HL-60/S4 treated with phorbol 12-myristate 13-acetate at 8.2 ng/mL for 4 days and 3 days (cell line): Measurements from ENCODE around the gene RAB3C.
"Not testable (repeated sequence)": the region's sequence is repeated elsewhere in the genome, so short reads cannot be mapped to it uniquely, and the experiment has no call there.

Experiments
- in situ Hi-C: fragments of 300-500 bp; cut with MboI; formaldehyde crosslinking; loops from 2 replicates; pipeline ENCODE4 v1.15.0; 2022; ENCODE audit warnings: low sequenced_read_pairs

Gene RAB3C

DNA sequence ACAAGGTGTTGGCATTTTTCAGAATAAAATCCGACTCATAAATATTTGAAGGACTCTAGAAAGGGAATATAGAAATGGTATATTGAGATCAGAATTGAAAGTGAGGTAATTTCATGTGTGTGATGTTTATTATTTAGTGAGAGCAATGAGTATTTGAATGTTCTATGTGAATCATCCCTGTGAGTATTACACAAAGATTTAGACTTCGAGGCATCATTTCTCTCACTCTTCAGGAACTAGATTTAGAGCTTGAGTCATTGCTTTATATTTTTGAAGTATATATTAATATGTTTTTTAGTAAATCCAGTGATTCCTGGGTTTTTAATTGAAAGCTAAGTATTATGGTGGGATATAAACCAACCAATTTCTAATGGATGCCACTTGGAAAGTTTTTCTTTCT, 91.2 kb downstream of the RAB3C start:
- in situ Hi-C loops, result no loop called here

DNA sequence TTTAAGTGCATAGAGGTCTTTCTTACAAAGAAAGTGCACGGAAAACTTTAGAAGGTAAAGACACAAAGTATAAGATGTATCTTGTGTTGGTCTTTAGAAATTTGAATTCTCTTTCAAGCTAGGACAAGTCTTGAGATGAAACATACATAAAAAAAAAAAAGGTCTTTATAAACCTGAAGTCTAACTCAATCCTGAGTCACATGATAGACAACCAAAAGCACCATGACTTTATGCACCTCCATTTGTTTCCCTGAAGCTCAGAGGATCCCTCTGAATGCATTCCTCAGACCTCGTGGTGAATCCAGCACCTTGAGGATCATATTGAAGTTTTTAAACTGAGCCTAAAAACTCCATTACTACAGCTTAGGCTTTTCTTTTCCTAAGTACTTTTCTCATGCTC, 91.8 kb downstream of the RAB3C start:
- in situ Hi-C loops, result no loop called here

DNA sequence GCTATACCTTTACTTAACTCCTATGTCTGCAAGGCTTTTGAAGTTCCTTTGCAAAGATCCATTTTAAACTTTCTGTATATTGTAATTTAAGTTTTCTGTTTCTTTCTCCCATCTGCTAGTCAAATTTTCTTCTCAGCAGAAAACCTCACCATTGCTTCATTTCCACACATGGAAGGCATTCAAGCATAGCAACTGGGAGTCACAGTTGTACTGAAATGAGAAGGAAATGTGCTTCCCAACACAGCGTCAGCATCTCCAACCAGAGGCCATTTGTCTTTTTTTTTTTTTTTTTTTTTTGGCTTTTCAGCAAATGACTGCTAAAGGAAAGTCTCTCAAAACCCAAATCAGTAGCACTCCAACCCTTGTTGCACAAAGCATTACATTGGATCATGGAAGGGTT, 92.5 kb downstream of the RAB3C start:
- in situ Hi-C loops, result no loop called here

DNA sequence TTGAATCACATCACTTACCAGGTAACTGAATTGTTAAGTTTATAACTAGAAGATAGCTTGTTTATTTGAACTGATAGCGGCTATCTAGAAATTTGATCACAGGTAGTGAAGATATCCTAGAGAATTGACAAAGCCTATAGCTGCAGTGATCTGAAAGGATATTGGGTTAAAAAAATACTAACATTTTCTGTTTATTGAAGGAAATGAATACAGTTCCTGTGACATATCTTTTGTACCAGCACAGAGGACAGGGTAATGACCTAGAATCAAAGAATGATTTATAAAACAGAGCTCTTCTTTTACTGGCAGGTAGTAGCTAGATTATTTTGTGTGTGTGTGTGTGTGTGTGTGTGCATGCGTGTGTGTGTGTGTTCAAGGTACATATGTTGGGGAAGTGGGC, 94.8 kb downstream of the RAB3C start:
- in situ Hi-C loops, result no loop called here

DNA sequence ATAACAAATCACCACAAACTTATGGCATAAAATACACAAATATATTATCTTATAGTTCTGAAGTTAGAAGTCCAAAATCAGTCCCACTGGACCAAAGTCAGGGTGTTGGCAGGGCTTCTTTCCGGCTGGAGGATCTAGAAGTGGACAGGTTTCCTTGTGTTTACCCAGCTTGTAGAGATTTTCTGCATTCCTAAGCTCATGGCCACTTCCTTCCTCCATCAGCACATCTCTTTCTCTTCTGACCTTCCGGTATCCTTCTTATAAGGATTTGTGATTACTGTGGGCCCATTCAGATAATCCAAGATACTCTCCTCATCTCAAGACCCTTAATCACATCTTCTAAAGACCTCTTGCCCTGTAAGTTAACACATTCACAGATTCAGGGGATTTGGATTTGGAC, 97.6 kb downstream of the RAB3C start:
- in situ Hi-C loops, result no loop called here

DNA sequence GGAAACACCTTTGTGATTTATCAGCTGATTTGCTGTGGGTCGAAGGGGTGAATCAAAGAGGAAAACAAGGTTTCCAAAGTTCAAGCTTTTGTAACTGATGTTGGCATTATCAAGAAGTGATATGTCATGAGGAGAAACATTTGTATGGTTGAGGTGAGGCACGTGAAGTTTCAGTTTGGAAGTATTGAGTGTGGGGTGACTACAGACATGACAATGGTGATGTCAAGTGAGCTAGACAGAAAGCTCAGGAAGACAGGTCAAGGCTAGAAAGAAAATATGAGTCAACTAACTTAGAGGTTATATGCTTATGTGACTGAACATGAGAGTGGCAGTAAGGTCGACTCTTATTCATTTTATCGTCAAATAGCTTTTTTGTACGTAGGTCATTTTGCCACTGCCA, 99.1 kb downstream of the RAB3C start:
- in situ Hi-C loops, result no loop called here

DNA sequence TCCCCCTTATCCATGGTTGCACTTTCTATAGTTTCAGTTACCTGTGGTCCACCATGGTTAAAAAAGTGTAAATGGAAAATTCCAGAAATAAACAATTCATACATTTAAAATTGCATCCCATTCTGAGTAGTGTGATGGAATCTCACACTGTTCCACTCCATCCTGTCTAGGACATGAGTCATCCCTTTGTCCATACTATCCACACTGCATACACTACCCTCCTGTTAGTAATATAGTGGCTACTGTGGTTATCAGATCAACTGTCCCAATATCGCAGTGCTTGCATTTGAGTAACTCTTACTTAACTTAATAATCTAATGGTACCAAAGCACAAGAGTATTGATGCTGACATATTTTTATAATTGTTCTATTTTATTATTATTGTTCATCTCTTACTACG, 100.7 kb downstream of the RAB3C start:
- in situ Hi-C loops, result no loop called here

DNA sequence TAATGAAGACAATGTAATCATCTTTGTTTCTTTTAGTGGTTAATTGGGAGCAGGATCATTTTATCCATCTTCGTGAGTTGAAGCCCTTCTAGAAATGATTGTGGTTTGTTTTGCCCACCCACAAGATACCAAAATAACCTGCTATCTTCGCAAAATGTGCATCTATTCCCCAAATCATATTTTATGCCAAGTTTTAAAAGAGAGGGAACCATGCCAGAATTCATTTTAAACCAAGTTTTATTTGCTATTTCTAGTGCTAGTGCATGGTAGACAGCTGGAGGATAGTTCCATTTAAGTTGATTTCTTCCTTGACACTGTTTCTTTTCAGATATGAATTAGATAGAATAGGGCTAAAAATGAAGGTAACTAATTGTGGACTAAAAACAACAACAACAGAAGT, 104.2 kb downstream of the RAB3C start:
- in situ Hi-C loops, result no loop called here

DNA sequence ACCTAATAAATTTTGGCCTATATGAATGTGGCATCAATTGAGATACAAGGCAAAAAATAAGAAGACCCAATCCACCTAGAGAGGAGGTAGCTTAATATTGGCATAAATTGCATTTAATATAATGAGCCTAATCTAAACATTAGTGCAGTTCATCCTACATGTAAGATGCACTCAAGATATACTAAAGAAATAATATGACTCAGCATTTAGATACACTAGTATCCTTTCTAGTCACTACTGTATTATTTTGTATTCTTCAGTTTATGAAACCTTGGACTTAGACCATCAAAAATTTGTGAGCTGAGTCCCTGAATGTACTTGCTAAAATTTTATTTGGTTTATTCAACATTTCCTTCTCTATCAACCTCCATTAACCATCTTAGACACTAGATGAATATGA, 104.7 kb downstream of the RAB3C start:
- in situ Hi-C loops, result no loop called here

DNA sequence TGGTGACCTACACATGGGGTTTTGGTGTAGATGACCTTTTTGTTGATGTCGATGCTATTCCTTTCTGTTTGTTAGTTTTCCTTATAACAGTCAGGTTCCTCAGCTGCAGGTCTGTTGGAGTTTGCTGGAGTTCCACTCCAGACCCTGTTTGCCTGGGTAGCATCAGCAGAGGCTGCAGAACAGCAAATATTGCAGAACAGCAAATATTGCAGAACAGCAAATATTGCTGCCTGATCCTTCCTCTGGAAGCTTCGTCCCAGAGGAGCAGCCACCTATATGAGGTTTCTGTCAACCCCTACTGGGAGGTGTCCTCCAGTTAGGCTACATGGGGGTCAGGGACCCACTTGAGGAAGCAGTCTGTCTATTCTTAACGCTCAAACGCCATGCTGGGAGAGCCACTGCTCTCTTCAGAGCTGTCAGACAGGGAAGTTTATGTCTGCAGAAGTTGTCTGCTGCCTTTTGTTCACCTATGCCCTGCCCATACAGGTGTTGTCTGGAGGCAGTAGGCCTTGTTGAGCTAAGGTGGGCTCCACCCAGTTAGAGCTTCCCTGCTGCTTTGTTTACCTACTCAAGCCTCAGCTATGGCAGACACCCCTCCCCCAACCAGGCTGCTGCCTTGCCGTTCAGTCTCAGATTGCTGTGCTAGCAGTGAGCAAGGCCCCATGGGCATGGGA, 116.3 kb downstream of the RAB3C start:
- in situ Hi-C loops, result not testable (repeated sequence)

DNA sequence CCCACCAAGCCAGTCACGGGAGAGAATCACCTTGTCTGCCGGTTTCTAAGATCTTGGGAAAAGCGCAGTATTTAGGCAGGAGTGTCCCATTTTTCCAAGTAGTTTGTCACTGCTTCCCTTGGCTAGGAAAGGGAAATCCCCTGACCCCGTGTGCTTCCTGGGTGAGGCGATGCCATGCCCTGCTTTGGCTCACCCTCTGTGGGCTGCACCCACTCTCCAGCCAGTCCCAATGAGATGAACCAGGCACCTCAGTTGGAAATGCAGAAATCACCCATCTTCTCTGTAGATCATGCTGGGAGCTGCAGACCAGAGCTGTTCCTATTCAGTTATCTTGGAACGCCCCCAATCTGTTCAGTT, 116.9 kb downstream of the RAB3C start:
- in situ Hi-C loops, result no loop called here

DNA sequence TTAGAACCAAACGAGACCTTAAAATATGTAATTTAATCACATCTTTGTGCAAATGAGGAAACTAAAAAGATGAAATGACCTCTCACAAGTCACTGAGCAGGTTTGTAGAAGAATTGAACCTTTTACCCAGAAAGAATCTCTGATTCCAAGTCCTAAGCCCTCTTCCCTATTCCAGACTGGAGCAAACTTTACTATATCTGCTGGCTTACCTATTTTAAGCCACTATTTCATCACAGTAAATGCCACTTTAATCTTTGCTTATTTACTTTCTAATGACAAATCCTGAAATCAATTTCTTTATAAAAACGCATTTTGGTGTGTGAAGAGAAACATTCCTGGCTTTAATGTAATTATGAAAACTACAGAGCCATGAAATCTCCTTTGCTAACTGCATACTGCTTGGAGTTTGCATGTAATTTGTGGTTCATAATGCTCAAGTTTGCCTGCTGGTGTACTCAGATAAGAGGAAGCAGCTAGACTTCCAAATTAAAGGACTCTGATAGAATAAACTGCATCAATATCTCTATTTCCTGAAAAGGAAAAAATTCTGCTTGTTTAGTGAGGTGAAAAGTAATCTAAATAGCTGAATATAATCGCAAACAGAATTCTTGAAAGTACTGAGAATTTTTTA, 121.2 kb downstream of the RAB3C start:
- in situ Hi-C loops, result no loop called here

DNA sequence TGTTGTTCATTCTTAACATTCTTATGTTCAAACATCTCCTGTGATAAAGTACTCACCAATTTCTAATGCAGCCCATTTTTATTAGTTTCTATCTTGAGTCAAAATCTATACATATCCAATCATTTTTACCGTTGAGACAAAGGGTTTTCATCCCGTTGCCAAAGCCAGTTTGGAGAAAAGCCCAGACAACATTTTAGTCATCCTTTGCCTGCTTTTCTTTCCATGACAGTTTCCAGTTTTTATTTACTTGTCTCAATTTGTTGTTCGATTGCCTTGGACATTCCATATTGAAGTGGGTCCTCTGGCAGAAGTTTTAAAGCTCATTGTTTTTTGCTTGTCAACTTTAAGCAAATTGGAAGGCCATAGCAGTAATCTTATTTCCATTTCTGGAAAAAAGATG, 123.9 kb downstream of the RAB3C start:
- in situ Hi-C loops, result no loop called here

DNA sequence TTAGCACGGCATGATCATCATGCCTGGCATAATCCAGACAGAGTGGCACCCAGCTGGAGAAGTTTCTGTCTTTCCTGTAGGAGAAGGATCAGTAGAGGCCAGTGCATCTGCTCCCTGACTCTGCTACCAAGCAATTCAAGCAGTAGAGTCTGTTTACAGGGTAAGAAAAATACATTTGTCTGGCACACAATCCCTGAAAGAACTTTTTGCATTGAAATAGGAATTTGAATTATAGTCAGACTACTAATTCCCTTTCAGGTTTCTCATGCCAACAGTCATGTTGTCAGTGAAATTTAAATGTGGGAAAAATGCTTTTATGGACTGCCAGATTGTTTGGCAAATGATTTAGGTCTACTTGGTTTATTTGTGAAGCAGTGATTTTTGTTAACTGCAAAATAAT, 125.6 kb downstream of the RAB3C start:
- in situ Hi-C loops, result no loop called here

DNA sequence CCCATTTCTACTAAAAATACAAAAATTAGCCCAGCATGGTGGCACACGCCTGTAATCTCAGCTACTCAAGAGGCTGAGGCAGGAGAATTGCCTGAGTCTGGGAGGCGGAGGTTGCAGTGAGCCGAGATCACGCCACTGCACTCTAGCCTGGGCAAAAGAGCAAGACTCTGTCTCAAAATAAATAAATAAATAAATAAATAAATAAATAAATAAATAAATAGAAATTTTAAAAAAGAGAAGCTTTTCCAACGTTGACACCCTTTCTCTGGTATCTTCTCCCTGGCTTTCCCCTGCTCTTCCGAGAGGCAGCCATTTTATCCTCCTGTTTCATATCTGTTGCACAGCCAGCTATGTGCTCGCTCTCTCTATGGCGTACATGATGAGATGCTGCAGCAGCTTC, 127.5 kb downstream of the RAB3C start:
- in situ Hi-C loops, result not testable (repeated sequence)

DNA sequence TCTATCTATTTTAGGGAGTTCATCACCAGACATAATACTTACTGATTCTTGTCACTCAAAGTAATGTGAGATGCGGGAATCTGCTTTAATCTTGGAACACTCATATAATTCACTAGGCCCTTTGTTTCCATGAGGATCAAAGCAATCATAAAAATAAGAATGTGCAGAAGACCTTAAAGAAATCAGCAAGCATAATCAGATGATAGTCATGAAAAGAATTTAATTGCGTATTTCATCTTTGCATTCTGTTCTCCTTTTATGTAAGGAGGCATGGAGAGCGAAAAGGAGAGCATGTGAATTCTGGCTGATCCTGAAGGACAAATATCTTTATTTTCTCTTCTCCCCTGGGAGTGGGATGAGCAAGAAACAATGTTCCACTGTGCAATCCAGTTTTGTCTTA, 128.0 kb downstream of the RAB3C start:
- in situ Hi-C loops, result no loop called here

DNA sequence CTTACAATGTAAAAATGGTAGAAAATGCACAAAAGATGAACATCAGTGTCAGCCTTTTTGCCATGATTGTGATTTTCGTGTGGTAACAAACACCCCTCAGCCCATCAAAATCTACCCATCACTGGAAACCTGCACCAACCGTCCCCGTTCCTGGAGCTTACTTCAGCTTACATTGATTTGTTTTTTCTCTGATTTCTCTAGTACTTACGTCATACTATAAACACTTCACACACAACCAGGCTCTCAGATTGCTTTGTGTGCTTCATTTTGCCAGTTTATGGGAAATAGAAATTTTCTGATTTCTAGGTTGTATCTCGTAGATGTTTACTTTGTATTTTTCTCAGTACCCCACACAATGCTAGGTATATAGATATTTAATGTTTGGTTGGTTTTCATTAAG, 129.1 kb downstream of the RAB3C start:
- in situ Hi-C loops, result no loop called here

DNA sequence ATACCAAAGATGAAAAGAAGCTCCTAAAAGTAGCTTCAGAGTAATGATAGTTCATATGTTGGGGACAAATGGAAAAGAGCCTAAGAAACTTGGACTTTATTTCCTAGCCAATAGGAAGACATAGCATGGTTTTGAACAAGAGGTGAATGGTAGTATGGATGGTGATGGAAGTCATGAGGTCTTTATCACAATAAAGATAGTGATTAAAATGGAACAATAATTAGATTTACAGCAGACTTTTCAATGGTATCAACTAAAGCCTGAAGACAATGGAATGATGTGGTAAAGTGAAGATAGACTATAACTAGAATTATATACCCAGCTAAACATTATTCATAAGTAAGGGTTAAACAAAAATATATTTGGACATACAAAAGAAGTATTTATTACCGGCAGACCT, 131.2 kb downstream of the RAB3C start:
- in situ Hi-C loops, result no loop called here

DNA sequence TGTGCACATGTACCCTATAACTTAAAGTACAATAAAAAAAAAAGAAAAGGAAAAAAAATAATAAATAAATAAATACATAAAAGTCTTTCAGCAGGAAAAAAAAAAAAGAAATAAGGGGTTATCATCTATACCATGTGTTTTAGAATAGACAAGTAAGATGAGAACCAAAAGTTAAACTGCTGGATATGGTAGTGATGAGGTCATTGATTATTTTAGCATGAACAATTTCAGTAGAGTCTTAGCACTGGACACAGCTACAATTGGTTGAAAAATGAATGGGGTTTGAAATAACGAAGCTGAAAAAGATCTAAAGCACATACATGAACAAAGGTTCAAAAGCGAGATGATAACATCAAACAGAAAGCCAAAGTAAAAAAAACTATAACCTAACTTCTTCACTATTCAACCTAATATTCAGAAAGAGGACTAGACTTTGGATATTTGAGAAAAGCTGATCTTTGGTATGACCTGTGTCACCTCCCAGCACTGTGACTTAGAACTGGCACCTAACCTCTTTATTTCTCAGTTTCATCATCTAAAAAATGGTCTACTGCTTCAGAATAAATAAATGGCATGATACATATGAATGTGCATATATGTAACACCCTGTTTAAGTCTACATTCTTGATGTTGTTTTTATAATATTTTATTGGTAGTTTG, 133.3 kb downstream of the RAB3C start:
- in situ Hi-C loops, result no loop called here

DNA sequence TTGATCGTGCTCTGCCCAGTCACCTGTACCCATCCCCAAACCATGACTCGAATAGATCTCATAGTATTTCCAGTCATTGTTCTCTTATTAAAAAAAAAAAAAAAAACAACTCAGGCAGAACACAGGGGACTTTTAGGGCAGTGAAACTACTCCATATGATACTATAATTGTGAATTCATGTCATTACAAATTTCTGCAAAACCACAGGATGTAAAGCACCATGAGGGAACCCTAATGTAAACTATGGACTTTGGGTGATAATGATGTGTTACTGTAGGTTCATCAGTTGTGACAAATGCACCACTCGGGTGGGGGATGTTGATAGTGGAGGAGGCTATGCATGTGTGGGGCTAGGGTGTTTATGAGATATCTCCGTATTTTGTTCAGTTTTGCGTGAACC, 133.8 kb downstream of the RAB3C start:
- in situ Hi-C loops, result no loop called here

DNA sequence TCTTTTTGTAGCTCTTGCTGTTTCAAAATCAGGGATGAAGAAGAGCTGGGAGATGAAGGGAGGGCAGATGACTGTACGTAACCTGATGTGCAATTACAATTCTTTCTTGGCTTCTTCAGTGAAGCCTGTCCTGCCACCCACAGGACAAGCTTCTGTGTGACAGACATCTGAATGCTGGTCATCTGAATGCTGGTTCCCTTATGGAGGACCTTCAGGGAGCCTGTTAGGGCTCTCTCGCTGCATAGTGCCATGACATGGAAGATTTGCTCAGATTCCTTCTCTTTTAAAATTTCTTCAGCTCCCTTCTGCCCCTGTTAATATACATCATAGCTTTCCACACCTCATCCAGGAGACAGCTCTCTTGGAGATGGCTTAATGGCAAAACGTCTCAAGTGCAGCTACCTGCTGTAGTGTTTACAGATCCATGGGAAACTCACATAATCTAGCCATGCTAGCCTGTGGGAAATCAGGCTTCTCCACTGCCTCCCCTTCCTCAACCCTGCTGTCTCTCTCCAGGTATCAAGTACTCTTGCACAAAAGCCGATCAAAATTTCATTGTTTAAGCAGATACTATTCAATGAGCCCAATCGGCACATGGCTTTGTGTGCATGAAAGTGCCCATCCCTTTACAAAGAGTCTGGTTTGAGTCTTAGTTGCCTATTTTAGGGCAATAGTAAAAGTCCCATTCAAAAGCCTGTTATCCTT, 134.6 kb downstream of the RAB3C start:
- in situ Hi-C loops, result no loop called here
